Measurements from ENCODE around the gene PCDHAC1. TPM values are rescaled to one million over a fixed set of nuclear protein-coding genes. Genes with fewer than 3 reads are reported as not detected.

The PCDHAC1 gene
- total and polyA plus RNA-seq, 9 of the 15 experiments (the other 6 are each of a cell fraction or from before 2014, with no cell fraction given): not detected

- TF ChIP-seq USF1 (CRISPR knock-in tag; IDR thresholded peaks at IDR 0.05): no peak
These were observed 536 bp downstream of the PCDHAC1 start (continued) for GRCh38 chr5:140926443-140927227.

- peaks cover 0 to 12% of the 10 kb centered on the region in 2 experiments; a peak in 1 of 5 replicates for H3K27me3 ChIP-seq (ENCODE audit: control insufficient read depth in 2 of 2, insufficient read depth in 2 of 2, low read length in 2 of 2)
- no peak overlapping the region for H3K4me3 ChIP-seq
- no peaks in the 10 kb centered on the region for H4K20me1 ChIP-seq (replicated peaks; ENCODE audit: control insufficient read depth, insufficient read depth, low read length)
- ChIA-PET POLR2A (no interaction called here), CTCF (ENCODE audit: low intra/inter-chr PET ratio) (no interaction called here)
- intact Hi-C loops (cut with micrococcal nuclease): no loop called here
- H3K9me3 ChIP-seq (replicated peaks; ENCODE audit: control insufficient read depth, insufficient read depth, low read depth, low read length): no peaks in the 10 kb centered on the region
- H2AFZ ChIP-seq (ENCODE audit: low read depth, low read length): no peak overlapping the region
- no TSS peak for BruUV-seq (replicated peaks)
- 16% methylated on average over 26 of the region's 26 CpGs for WGBS (ENCODE audit: insufficient coverage, low coverage, missing lambda C conversion rate)
- in situ Hi-C loops (cut with MboI): no loop called here
- FAIRE-seq: no peak
- H3K4me1 ChIP-seq (replicated peaks in 1 of 2; ENCODE audit: control insufficient read depth in 2 of 2, insufficient read depth in 2 of 2, low read length in 2 of 2): peaks cover 0 to 12% of the 10 kb centered on the region in 2 experiments; a peak in 1 of 5 replicates
- H3K36me3 ChIP-seq (ENCODE audit: control insufficient read depth, insufficient read depth, low read length): no peaks in the 10 kb centered on the region
- H3K27ac ChIP-seq (ENCODE audit: extremely low read depth, low read depth, low read length): no peak overlapping the region
- ATAC-seq: no peak
- H3K9me1 ChIP-seq (ENCODE audit: control insufficient read depth, insufficient read depth, low read length): no peaks in the 10 kb centered on the region
- no peak overlapping the region for H3K9ac ChIP-seq (ENCODE audit: insufficient read depth in 1 of 2, low read depth in 2 of 2, low read length in 2 of 2)
- no peak for DNase-seq (ENCODE audit: extremely low read depth in 1 of 4, low spot score in 3 of 4)
- no peak overlapping the region for H3K4me2 ChIP-seq (ENCODE audit: insufficient read depth, low read length)
- H3K79me2 ChIP-seq (ENCODE audit: control insufficient read depth, insufficient read depth, low read length): no peaks in the 10 kb centered on the region
- no peak for TF ChIP-seq SMARCA4 (IDR thresholded peaks at IDR 0.05)
- no peak for TF ChIP-seq JUN (IDR thresholded peaks at IDR 0.05; ENCODE audit: borderline replicate concordance, low read depth, low read length)
- TF ChIP-seq JUN (CRISPR knock-in tag; IDR thresholded peaks at IDR 0.05; ENCODE audit: borderline replicate concordance): no peak
- no peak for TF ChIP-seq MED1 (CRISPR knock-in tag; IDR thresholded peaks at IDR 0.05; ENCODE audit: borderline replicate concordance)
- TF ChIP-seq CBX5 (IDR thresholded peaks at IDR 0.05; ENCODE audit: borderline replicate concordance, low read depth): no peak
- TF ChIP-seq CEBPG (CRISPR knock-in tag; IDR thresholded peaks at IDR 0.05): no peak
- TF ChIP-seq CEBPG (tag; conservative IDR thresholded peaks at IDR 0.05 in 1 of 2, IDR thresholded peaks at IDR 0.05 in 1 of 2): no peak
- no peak for TF ChIP-seq SMC3 (conservative IDR thresholded peaks at IDR 0.05; ENCODE audit: insufficient read depth, low read depth, low read length)
- TF ChIP-seq POLR2AphosphoS5 (IDR thresholded peaks at IDR 0.05; ENCODE audit: control insufficient read depth, insufficient read depth, low read depth, low read length): no peak
- no peak for TF ChIP-seq ZBTB26 (CRISPR knock-in tag; IDR thresholded peaks at IDR 0.05)
- TF ChIP-seq CHAMP1 (IDR thresholded peaks at IDR 0.05): no peak
- TF ChIP-seq ZNF384 (IDR thresholded peaks at IDR 0.05; ENCODE audit: low read depth, low read length): no peak
- TF ChIP-seq UBTF (IDR thresholded peaks at IDR 0.05; ENCODE audit: borderline replicate concordance in 1 of 2, low read depth in 2 of 2, low read length in 2 of 2): no peak
These were observed 1.1 kb downstream of the PCDHAC1 start for GRCh38 chr5:140927228-140927573.
